ENCODE data around the gene BRME1. TPM values are rescaled to one million over a fixed set of nuclear protein-coding genes. Genes with fewer than 3 reads are reported as not detected.

The BRME1 gene
- total RNA-seq, 8 experiments from 2014 or later = 0.51 to 5.2 (median 3.2) TPM

DNA sequence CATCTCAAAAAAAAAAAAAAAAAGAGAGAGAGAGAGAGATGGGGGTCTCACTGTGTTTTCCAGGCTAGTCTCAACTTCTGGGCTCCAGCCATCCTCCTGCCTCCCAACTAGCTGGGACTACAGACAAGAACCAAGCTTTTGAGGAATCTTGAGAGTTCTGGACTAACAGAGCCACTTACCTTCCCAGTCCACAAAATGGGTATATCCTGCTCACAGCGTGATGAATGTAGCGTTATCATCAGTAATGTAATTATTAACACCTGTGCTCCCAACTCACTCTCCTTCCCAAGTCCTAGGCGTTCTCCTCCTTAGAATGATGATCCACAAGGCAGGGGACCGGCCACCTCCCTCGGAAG is 33.6 kb downstream of the BRME1 start:
- H3K4me1 ChIP-seq (replicated peaks in 1 of 2) = peaks cover 0 to 3% of the 10 kb centered on the region in 2 donors
- no peak overlapping the region for H3K4me3 ChIP-seq
- no peak overlapping the region for H3K27ac ChIP-seq
- in situ Hi-C loops (cut with MboI; ENCODE audit: low pct_unique_long_range_greater_than_20kb in 2 of 9, low sequenced_read_pairs in 9 of 9, unreplicated experiment in 9 of 9) = loop anchor here in 7 of 9 experiments (10.0 to 25.0 kb wide), 4 partner anchors 202 to 285 kb away; partner anchors contain the start of genes MISP3 (in 2 of the 7) and C19orf67 (in 1 of the 7)
- WGBS, 10 experiments = 20 to 88% (median 52%) methylated on average over 2 to 3 of the region's 5 CpGs; no CpG with 5 or more reads in 6 of the 10 experiments
- no peak for ATAC-seq (replicated peaks in 6 of 8)

DNA sequence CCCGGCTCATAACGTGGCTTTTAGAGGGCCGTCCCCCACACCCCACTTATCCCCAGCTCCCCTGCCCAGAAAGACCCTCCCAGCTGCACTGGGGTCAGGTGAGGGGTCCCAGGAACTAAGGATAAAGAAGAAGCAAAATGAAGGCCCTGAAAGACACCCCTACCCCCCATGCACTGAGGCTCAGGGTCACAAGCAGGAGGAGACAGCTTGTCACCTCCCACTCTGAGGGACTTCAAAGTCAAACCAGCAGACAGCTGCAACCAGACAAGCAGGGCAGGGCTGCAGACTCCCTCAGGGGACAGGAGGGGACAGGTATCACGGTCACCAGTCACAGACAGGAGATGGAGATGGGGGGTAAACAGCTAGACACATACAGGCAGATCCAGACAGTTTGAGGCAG is 35.0 kb downstream of the BRME1 start:
- 20% methylated on average over 1 of the region's 4 CpGs; no CpG with 5 or more reads in 9 of the 10 experiments for WGBS, 10 experiments
- peaks cover 8 to 10% of the 10 kb centered on the region in 2 donors for H3K4me1 ChIP-seq (replicated peaks in 1 of 2)
- ATAC-seq (replicated peaks in 6 of 8) = no peak
- H3K27ac ChIP-seq = no peak overlapping the region
- in situ Hi-C loops (cut with MboI; ENCODE audit: low pct_unique_long_range_greater_than_20kb in 2 of 9, low sequenced_read_pairs in 9 of 9, unreplicated experiment in 9 of 9) = loop anchor here in 7 of 9 experiments (10.0 to 25.0 kb wide), 4 partner anchors 204 to 284 kb away; partner anchors contain the start of genes MISP3 (in 2 of the 7) and C19orf67 (in 1 of the 7)
- no peak overlapping the region for H3K4me3 ChIP-seq

DNA sequence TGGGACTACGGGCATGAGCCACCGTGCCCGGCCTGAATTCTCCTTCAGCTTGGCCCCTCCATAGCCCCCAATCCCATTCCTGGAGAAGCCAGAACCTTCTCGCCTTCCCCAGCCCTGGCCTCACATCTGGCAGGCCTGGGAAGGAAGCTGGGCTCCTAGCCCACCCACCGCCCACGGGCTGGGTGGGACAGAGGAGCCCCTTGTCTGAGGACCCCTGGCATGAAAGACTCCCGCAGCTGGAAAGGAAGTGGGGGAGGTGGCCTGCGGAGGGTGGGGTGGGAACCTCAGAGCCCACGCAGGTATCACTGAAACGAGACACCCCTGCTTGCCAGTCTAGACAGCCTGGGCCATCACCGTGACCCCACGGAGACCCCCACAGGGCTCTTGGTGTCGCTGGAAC is 36.6 kb downstream of the BRME1 start:
- in situ Hi-C loops (cut with MboI; ENCODE audit: low pct_unique_long_range_greater_than_20kb in 2 of 9, low sequenced_read_pairs in 9 of 9, unreplicated experiment in 9 of 9) = loop anchor here in 8 of 9 experiments (10.0 to 25.0 kb wide), 4 partner anchors 84 to 282 kb away; no protein-coding TSS in a partner anchor
- ATAC-seq (replicated peaks in 6 of 8) = no peak
- Histone ChIP-seq H3K4me3 (no peak overlapping the region), H3K27ac (no peak overlapping the region), H3K4me1 (replicated peaks in 1 of 2) (peaks cover 14 to 16% of the 10 kb centered on the region in 2 donors)
- WGBS, 10 experiments = 33 to 83% (median 70%) methylated on average over 1 to 5 of the region's 13 CpGs; no CpG with 5 or more reads in 6 of the 10 experiments

DNA sequence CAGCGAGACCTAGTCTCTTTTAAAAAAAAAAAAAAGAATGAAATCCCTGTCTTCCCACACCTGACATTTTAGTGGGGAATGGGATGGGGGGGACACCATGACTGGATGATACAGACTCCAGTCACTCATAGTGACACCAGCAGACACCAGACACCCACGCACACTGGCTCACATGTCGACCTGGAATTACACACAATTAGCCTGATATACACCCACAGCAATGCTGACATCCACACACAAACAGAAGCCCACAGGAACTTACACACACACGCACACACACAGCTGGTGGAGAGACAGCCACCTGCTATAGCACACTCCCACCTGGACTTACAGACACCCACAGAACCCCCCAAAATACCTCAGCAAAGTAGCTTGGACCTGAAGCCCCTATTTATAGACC is 37.3 kb downstream of the BRME1 start:
- no peak overlapping the region for H3K27ac ChIP-seq
- H3K4me1 ChIP-seq (replicated peaks in 1 of 2) = peaks cover 18 to 22% of the 10 kb centered on the region in 2 donors
- in situ Hi-C loops (cut with MboI; ENCODE audit: low pct_unique_long_range_greater_than_20kb in 2 of 9, low sequenced_read_pairs in 9 of 9, unreplicated experiment in 9 of 9) = loop anchor here in 8 of 9 experiments (10.0 to 25.0 kb wide), 4 partner anchors 84 to 281 kb away; no protein-coding TSS in a partner anchor
- no peak for ATAC-seq (replicated peaks in 6 of 8)
- WGBS, 10 experiments = 40 to 100% (median 71%) methylated on average over 1 to 2 of the region's 4 CpGs; no CpG with 5 or more reads in 3 of the 10 experiments
- no peak overlapping the region for H3K4me3 ChIP-seq

DNA sequence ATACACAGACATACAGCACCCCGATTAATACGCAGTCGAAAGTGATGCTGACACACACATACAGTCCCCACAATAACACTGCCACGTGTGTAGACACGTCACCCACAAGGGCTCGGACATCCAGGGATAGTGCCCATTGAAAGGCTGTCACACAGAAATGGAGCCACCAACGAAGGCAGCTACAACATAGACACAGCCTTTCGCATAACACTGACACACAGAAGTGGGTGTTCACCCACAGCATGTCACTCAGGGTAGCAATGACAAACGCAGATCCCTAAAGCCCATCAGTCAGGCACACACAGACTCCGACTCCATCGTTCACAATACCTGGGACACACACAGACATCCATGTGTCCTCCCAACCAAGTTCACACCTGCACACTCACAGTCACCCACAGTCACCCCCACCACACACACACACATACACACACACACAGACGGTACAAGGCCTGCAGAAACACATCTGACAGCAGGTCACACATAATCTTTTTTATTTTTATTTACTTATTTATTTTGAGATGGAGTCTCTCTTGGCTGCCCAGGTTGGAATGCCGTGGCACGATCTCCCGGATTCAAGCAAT is 39.4 kb downstream of the BRME1 start:
- Histone ChIP-seq H3K4me3 (peak overlapping the region; percentile 52 to 92 (median 67)), H3K27ac (peak overlapping the region in 1 of 2 donors; percentile 54), H3K4me1 (replicated peaks in 1 of 2) (peaks cover 22 to 24% of the 10 kb centered on the region in 2 donors)
- peak in 5 of 8 experiments; percentile 2 to 18 (median 13) for ATAC-seq (replicated peaks in 6 of 8)
- 43 to 100% (median 71%) methylated on average over 2 to 7 of the region's 15 CpGs; no CpG with 5 or more reads in 4 of the 10 experiments for WGBS, 10 experiments
- in situ Hi-C loops (cut with MboI; ENCODE audit: low pct_unique_long_range_greater_than_20kb in 2 of 9, low sequenced_read_pairs in 9 of 9, unreplicated experiment in 9 of 9) = loop anchor here in 8 of 9 experiments (10.0 to 25.0 kb wide), 4 partner anchors 82 to 279 kb away; no protein-coding TSS in a partner anchor

DNA sequence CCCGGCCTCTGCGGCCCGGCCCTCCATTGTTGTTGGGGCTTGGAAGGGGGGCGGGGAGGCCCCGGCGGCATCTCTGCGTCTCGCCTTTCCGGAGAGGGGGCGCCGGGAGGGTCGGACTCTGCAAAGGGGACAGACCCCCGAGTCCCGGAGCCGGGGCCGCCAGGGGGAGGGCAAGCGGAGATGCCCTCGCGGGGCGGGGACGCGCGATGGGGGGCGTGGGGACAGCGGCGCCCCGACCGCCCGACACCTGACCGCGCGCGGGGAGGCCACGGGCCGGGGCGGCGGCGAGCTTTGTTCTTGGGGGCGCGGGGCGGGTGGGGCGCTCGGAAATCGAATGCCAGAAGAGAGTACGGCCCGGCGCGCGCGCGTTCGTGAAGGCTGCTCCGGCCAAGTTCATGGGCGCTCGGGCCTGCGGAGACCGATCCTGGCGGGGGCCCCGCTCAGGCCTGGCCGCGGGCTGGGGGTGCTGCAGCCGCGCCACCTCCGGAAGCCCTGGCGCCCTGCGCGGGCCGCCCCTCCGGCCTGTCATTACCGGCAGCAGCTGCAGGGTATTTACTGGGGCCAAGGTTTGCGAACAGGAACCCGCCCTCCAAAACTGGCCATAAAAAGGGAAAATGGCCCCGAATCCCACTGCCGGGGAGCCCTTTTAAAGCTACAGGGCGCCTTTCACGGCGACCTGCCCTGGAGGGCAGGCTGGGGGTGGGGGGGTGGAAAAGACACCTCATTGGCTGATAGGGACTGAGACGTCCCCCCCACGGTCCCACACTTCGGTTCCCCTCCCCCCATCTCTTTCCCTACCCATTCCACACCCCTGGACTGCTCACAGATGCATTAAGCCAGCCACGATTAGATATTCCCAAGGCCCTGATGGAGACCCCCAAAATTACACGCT is 40.1 kb downstream of the BRME1 start:
- peak in 6 of 8 experiments; percentile 5 to 28 (median 20) for ATAC-seq (replicated peaks in 6 of 8)
- Histone ChIP-seq H3K4me1 (replicated peaks in 1 of 2) (peaks cover 23 to 25% of the 10 kb centered on the region in 2 donors), H3K27ac (peak overlapping the region; percentile 54 to 69), H3K4me3 (peak overlapping the region; percentile 52 to 92 (median 67))
- in situ Hi-C loops (cut with MboI; ENCODE audit: low pct_unique_long_range_greater_than_20kb in 2 of 9, low sequenced_read_pairs in 9 of 9, unreplicated experiment in 9 of 9) = loop anchor here in 8 of 9 experiments (10.0 to 25.0 kb wide), 4 partner anchors 81 to 279 kb away; no protein-coding TSS in a partner anchor
- 43% methylated on average over 2 of the region's 82 CpGs; no CpG with 5 or more reads in 9 of the 10 experiments for WGBS, 10 experiments

- Histone ChIP-seq H3K4me3 (peak overlapping the region; percentile 52 to 92 (median 67)), H3K4me1 (replicated peaks in 1 of 2) (peaks cover 23 to 25% of the 10 kb centered on the region in 2 donors), H3K27ac (peak overlapping the region; percentile 54 to 69)
- peak in 5 of 8 experiments; percentile 21 to 49 (median 38) for ATAC-seq (replicated peaks in 6 of 8)
- in situ Hi-C loops (cut with MboI; ENCODE audit: low pct_unique_long_range_greater_than_20kb in 2 of 9, low sequenced_read_pairs in 9 of 9, unreplicated experiment in 9 of 9) = loop anchor here in 8 of 9 experiments (10.0 to 25.0 kb wide), 4 partner anchors 80 to 278 kb away; no protein-coding TSS in a partner anchor
- 21% methylated on average over 3 of the region's 113 CpGs; no CpG with 5 or more reads in 9 of the 10 experiments for WGBS, 10 experiments
Measured at GRCh38 chr19:13864667-13865570, 41.0 kb downstream of the BRME1 start.

DNA sequence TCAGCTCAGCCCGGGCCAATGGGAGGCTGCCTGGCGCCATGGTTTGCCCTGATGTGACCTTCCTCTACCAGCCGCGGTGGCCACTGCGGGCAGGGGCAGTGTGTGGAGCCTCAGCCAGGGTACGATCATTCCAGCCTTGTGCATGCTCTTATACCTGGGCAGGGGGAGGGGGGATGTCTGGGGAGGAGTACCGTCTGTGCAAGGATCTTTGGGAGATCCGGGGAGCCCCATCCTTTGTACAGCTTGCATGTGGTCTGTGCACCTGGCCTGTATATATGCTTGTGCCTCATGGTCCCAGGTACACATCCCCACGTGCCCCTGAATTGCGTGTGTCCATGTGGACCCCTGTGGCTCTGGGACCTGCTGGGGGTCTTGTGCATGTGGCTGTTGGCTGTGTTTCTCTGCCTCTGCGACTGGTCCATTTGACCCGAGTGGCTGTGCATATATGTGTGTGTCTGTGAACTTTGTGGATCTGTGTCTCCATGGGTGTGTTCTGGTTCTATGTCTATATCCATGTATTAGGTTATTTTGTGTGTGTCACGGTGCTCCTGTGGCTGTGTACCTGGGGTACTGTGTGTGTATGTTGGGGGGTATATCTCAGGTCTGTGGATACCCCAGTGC is 41.8 kb downstream of the BRME1 start:
- H3K27ac ChIP-seq = no peak overlapping the region
- peak overlapping the region in 3 of 5 donors; percentile 52 to 92 (median 67) for H3K4me3 ChIP-seq
- H3K4me1 ChIP-seq (replicated peaks in 1 of 2) = peaks cover 23 to 25% of the 10 kb centered on the region in 2 donors
- no peak for ATAC-seq (replicated peaks in 6 of 8)
- WGBS, 10 experiments = 20 to 80% (median 60%) methylated on average over 1 of the region's 13 CpGs; no CpG with 5 or more reads in 7 of the 10 experiments
- in situ Hi-C loops (cut with MboI; ENCODE audit: low pct_unique_long_range_greater_than_20kb in 2 of 9, low sequenced_read_pairs in 9 of 9, unreplicated experiment in 9 of 9) = loop anchor here in 8 of 9 experiments (10.0 to 25.0 kb wide), 4 partner anchors 79 to 277 kb away; no protein-coding TSS in a partner anchor

DNA sequence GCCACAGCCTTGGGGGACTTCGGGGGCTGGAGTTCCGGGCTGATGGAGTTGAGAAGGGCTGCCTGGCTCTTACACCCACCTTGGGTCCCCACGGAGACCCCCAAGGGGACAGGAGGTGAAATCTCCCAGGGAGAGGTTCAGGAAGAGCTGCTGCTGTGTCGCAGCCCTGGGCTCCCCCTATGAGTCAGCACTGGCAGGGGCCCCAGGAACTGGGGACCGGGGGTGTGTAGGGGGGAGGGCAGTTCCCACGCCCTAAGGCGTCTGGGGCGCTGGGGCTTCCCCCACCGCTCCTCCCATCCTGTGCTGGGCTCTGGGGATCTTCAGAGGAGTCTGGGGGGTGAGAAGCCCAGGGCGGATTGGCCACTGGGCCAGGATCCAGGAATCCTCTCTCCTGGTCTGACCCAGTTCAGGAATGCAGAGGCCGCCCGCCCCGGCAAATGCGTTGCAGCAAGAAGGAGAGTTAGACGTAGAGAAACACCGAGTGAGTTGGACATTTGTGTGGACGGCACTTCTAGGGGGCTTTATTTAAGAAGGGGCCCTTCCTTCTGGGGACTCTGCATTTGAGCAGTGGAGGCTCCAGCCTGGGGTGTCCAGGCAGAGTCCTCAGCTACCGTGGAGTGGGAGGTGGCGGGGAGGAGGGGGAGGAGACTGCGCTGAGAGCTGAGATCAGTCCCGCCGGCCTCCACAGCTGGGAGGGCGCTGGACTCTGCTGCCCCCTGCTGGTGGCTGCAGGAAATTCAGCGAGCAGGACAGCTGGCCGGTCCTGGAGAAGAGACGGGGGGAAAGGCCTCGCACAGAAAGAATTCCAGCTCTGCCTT is 44.0 kb downstream of the BRME1 start:
- peak; percentile 71 to 86 (median 76) for ATAC-seq (replicated peaks in 6 of 8)
- Histone ChIP-seq H3K4me1 (replicated peaks in 1 of 2) (peaks cover 23 to 25% of the 10 kb centered on the region in 2 donors), H3K4me3 (peak overlapping the region in 4 of 5 donors; percentile 5 to 14 (median 8)), H3K27ac (no peak overlapping the region)
- 0% methylated on average over 1 to 7 of the region's 27 CpGs; no CpG with 5 or more reads in 8 of the 10 experiments for WGBS, 10 experiments
- in situ Hi-C loops (cut with MboI; ENCODE audit: low pct_unique_long_range_greater_than_20kb in 2 of 9, low sequenced_read_pairs in 9 of 9, unreplicated experiment in 9 of 9) = loop anchor here in 8 of 9 experiments (10.0 to 25.0 kb wide), 4 partner anchors 77 to 275 kb away; no protein-coding TSS in a partner anchor

DNA sequence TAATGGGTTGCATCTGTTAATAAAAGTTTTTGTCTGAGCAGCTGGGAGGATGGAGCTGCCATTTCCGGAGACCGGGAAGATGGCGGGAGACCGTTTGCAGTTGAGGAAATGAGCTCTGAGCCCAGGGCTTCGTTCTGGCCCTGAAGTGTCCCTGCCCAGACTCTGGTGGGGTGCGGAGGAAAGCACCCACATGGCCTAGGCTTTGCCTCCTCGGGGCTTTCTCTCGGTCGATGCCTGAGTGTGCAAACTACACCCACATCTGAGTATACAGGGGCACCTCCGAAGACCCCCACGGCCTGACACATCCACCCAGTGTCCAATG is 44.6 kb downstream of the BRME1 start:
- WGBS, 10 experiments = 20 to 93% (median 80%) methylated on average over 1 to 9 of the region's 11 CpGs; no CpG with 5 or more reads in 5 of the 10 experiments
- no peak for ATAC-seq (replicated peaks in 6 of 8)
- in situ Hi-C loops (cut with MboI; ENCODE audit: low pct_unique_long_range_greater_than_20kb in 2 of 9, low sequenced_read_pairs in 9 of 9, unreplicated experiment in 9 of 9) = loop anchor here in 8 of 9 experiments (10.0 to 25.0 kb wide), 4 partner anchors 77 to 274 kb away; no protein-coding TSS in a partner anchor
- Histone ChIP-seq H3K4me3 (no peak overlapping the region), H3K27ac (no peak overlapping the region), H3K4me1 (replicated peaks in 1 of 2) (peaks cover 18 to 21% of the 10 kb centered on the region in 2 donors)
